ENCODE results near the gene CABS1.

Gene CABS1

GRCh38 chr4:70365479-70365878 lies 30.7 kb downstream of the CABS1 start:
- Histone ChIP-seq H3K79me2 (ENCODE audit: control insufficient read depth, low read length) (no peaks in the 10 kb centered on the region), H3K9me2 (replicated peaks; ENCODE audit: control insufficient read depth, low read length) (no peaks in the 10 kb centered on the region), H3K27ac (ENCODE audit: low read depth, low read length) (no peak overlapping the region), H4K20me1 (ENCODE audit: control insufficient read depth, insufficient read depth, low read depth, low read length) (no peaks in the 10 kb centered on the region), H3K4me2 (ENCODE audit: low read length) (no peak overlapping the region), H3K27me3 (ENCODE audit: control insufficient read depth, low read length) (no peaks in the 10 kb centered on the region), H3K36me3 (ENCODE audit: control insufficient read depth, low read length) (no peaks in the 10 kb centered on the region), H3F3A (ENCODE audit: control insufficient read depth, insufficient read depth) (no peaks in the 10 kb centered on the region), H3K9me3 (ENCODE audit: control insufficient read depth, insufficient read depth, low read length) (no peaks in the 10 kb centered on the region), H3K4me3 (ENCODE audit: low read length) (no peak overlapping the region), H3K4me1 (ENCODE audit: control insufficient read depth, low read length) (peaks cover 27% of the 10 kb centered on the region)
- no peak for TF ChIP-seq EZH2phosphoT487 (IDR thresholded peaks at IDR 0.05; ENCODE audit: borderline replicate concordance, low read length)
- TF ChIP-seq CTCF (IDR thresholded peaks at IDR 0.05; ENCODE audit: low read depth, low read length, poor library complexity, severe bottlenecking) = no peak

GRCh38 chr4:70367813-70368212 lies 33.0 kb downstream of the CABS1 start:
- H3F3A ChIP-seq (ENCODE audit: control insufficient read depth, insufficient read depth) = no peaks in the 10 kb centered on the region
- H3K36me3 ChIP-seq (ENCODE audit: control insufficient read depth, low read length) = no peaks in the 10 kb centered on the region
- no peak overlapping the region for H3K27ac ChIP-seq (ENCODE audit: low read depth, low read length)
- no peak overlapping the region for H3K4me3 ChIP-seq (ENCODE audit: low read length)
- peaks cover 27% of the 10 kb centered on the region for H3K4me1 ChIP-seq (ENCODE audit: control insufficient read depth, low read length)
- H3K79me2 ChIP-seq (ENCODE audit: control insufficient read depth, low read length) = no peaks in the 10 kb centered on the region
- no peaks in the 10 kb centered on the region for H3K9me2 ChIP-seq (replicated peaks; ENCODE audit: control insufficient read depth, low read length)
- TF ChIP-seq EZH2phosphoT487 (IDR thresholded peaks at IDR 0.05; ENCODE audit: borderline replicate concordance, low read length) (no peak), CTCF (IDR thresholded peaks at IDR 0.05; ENCODE audit: low read depth, low read length, poor library complexity, severe bottlenecking) (no peak)
- H4K20me1 ChIP-seq (ENCODE audit: control insufficient read depth, insufficient read depth, low read depth, low read length) = no peaks in the 10 kb centered on the region
- no peak overlapping the region for H3K4me2 ChIP-seq (ENCODE audit: low read length)
- H3K9me3 ChIP-seq (ENCODE audit: control insufficient read depth, insufficient read depth, low read length) = no peaks in the 10 kb centered on the region
- H3K27me3 ChIP-seq (ENCODE audit: control insufficient read depth, low read length) = no peaks in the 10 kb centered on the region

GRCh38 chr4:70371987-70372386 lies 37.2 kb downstream of the CABS1 start:
- no peaks in the 10 kb centered on the region for H3F3A ChIP-seq (ENCODE audit: control insufficient read depth, insufficient read depth)
- TF ChIP-seq EZH2phosphoT487 (IDR thresholded peaks at IDR 0.05; ENCODE audit: borderline replicate concordance, low read length) (no peak), CTCF (IDR thresholded peaks at IDR 0.05; ENCODE audit: low read depth, low read length, poor library complexity, severe bottlenecking) (no peak)
- H3K36me3 ChIP-seq (ENCODE audit: control insufficient read depth, low read length) = no peaks in the 10 kb centered on the region
- H3K4me1 ChIP-seq (ENCODE audit: control insufficient read depth, low read length) = no peaks in the 10 kb centered on the region
- no peaks in the 10 kb centered on the region for H3K79me2 ChIP-seq (ENCODE audit: control insufficient read depth, low read length)
- no peak overlapping the region for H3K27ac ChIP-seq (ENCODE audit: low read depth, low read length)
- no peaks in the 10 kb centered on the region for H3K9me2 ChIP-seq (replicated peaks; ENCODE audit: control insufficient read depth, low read length)
- no peak overlapping the region for H3K4me3 ChIP-seq (ENCODE audit: low read length)
- no peaks in the 10 kb centered on the region for H3K27me3 ChIP-seq (ENCODE audit: control insufficient read depth, low read length)
- H3K4me2 ChIP-seq (ENCODE audit: low read length) = no peak overlapping the region
- H3K9me3 ChIP-seq (ENCODE audit: control insufficient read depth, insufficient read depth, low read length) = no peaks in the 10 kb centered on the region
- no peaks in the 10 kb centered on the region for H4K20me1 ChIP-seq (ENCODE audit: control insufficient read depth, insufficient read depth, low read depth, low read length)

GRCh38 chr4:70372760-70373159 lies 38.0 kb downstream of the CABS1 start:
- H3K4me2 ChIP-seq (ENCODE audit: low read length) = no peak overlapping the region

More at GRCh38 chr4:70372760-70373159, 38.0 kb downstream of the CABS1 start:
- no peaks in the 10 kb centered on the region for H3K4me1 ChIP-seq (ENCODE audit: control insufficient read depth, low read length)
- H3K4me3 ChIP-seq (ENCODE audit: low read length) = no peak overlapping the region
- H3F3A ChIP-seq (ENCODE audit: control insufficient read depth, insufficient read depth) = no peaks in the 10 kb centered on the region
- no peaks in the 10 kb centered on the region for H3K79me2 ChIP-seq (ENCODE audit: control insufficient read depth, low read length)
- TF ChIP-seq EZH2phosphoT487 (IDR thresholded peaks at IDR 0.05; ENCODE audit: borderline replicate concordance, low read length) (no peak), CTCF (IDR thresholded peaks at IDR 0.05; ENCODE audit: low read depth, low read length, poor library complexity, severe bottlenecking) (no peak)
- no peak overlapping the region for H3K27ac ChIP-seq (ENCODE audit: low read depth, low read length)
- no peaks in the 10 kb centered on the region for H3K27me3 ChIP-seq (ENCODE audit: control insufficient read depth, low read length)
- no peaks in the 10 kb centered on the region for H3K9me3 ChIP-seq (ENCODE audit: control insufficient read depth, insufficient read depth, low read length)
- no peaks in the 10 kb centered on the region for H3K9me2 ChIP-seq (replicated peaks; ENCODE audit: control insufficient read depth, low read length)
- H3K36me3 ChIP-seq (ENCODE audit: control insufficient read depth, low read length) = no peaks in the 10 kb centered on the region
- no peaks in the 10 kb centered on the region for H4K20me1 ChIP-seq (ENCODE audit: control insufficient read depth, insufficient read depth, low read depth, low read length)

All from DOHH2 (cell line).